IgD-negative memory B cell (primary cell): ENCODE results near the gene ZC3H11A. TPM values are rescaled to one million over a fixed set of nuclear protein-coding genes. Genes with fewer than 3 reads are reported as not detected.
A peak's percentile ranks its signal among the peaks of the same experiment; 100 is the strongest.
"Not testable (repeated sequence)": the region's sequence is repeated elsewhere in the genome, so short reads cannot be mapped to it uniquely, and the experiment has no call there.

Source experiments
- H3K27ac Mint-ChIP-seq, 3 donors: one replicate each; pipeline ENCODE4 v1.8.0; 2020 to 2022; ENCODE audit warnings: mild to moderate bottlenecking in 3 of 3, mixed read lengths in 3 of 3, moderate library complexity in 1 of 3
- H3K27me3 Mint-ChIP-seq: one replicate; pipeline ENCODE4 v1.8.0; 2021; ENCODE audit warnings: mixed read lengths
- H3K36me3 Mint-ChIP-seq: one replicate; pipeline ENCODE4 v1.8.0; 2020; ENCODE audit warnings: mild to moderate bottlenecking, mixed read lengths
- H3K4me1 Mint-ChIP-seq, 3 donors: one replicate each; pipeline ENCODE4 v1.8.0; 2020 to 2022; ENCODE audit warnings: mixed read lengths in 3 of 3, mild to moderate bottlenecking in 1 of 3
- H3K4me3 Mint-ChIP-seq, 4 donors: one replicate each; pipeline ENCODE4 v1.8.0; 2020 to 2022; ENCODE audit warnings: mild to moderate bottlenecking in 4 of 4, mixed read lengths in 4 of 4, moderate library complexity in 3 of 4
- H3K9me3 Mint-ChIP-seq, 3 donors: one replicate each; pipeline ENCODE4 v1.8.0; 2020 to 2021; ENCODE audit warnings: mixed read lengths in 3 of 3, mild to moderate bottlenecking in 1 of 3
- polyA plus RNA-seq: library from polyadenylated mRNA; unstranded; fragments of 300-500 nt; fragmentation: Illumina TruSeq; gene quantifications from one replicate; pipeline ENCODE4 v1.2.3, GENCODE V29; 2021

The ZC3H11A gene
- polyA plus RNA-seq, 1 donor from 2014 or later, result 52.7 TPM

DNA sequence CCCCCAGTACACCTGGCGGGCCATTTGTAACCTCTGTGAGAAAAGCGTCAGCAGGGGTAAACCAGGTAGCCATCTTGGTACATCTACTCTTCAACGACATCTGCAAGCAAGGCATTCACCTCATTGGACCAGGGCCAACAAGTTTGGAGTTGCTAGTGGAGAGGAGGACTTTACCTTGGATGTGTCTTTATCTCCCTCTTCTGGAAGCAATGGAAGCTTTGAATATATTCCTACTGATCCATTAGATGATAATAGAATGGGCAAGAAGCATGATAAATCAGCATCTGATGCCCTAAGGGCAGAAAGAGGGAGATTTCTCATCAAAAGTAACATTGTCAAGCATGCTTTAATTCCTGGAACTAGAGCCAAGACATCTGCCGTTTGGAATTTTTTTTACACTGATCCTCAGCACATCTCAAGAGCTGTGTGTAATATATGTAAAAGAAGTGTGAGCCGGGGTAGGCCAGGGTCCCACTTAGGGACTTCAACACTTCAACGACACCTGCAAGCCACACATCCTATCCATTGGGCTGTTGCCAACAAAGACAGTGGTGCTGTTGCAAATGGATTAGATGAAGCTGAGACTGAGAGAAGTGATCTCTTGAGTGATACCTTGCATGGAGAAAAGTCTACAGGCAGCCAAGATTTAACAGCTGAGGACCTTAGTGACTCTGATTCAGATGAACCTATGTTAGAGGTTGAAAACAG, 2.7 kb downstream of the ZC3H11A start:
- Mint-ChIP-seq H3K4me1 (peaks cover 33 to 48% (median 35%) of the 10 kb centered on the region in 3 donors), H3K27me3 (no peaks in the 10 kb centered on the region), H3K27ac (no peak overlapping the region), H3K36me3 (peaks cover 5% of the 10 kb centered on the region), H3K4me3 (peak overlapping the region in 3 of 4 donors; percentile 31 to 95 (median 93)), H3K9me3 (no peaks in the 10 kb centered on the region)

DNA sequence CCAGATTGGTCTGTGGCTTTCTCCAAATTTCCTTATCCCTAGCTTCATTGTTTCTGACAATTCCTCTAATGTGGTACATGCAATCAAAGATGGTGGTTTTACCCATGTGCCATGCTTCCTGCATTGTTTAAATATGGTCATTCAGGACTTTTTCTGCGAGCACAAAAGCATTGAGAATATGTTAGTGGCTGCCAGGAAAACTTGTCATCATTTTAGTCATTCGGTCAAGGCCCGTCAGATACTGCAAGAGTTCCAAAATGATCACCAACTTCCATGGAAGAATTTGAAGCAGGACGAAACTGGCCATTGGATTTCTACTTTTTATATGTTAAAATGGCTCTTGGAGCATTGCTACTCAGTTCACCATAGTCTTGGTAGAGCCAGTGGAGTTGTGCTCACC, 3.7 kb downstream of the ZC3H11A start:
- H3K4me1 Mint-ChIP-seq, result peaks cover 38 to 52% (median 43%) of the 10 kb centered on the region in 3 donors
- H3K27ac Mint-ChIP-seq, result no peak overlapping the region
- no peaks in the 10 kb centered on the region for H3K27me3 Mint-ChIP-seq
- H3K9me3 Mint-ChIP-seq, result no peaks in the 10 kb centered on the region
- H3K36me3 Mint-ChIP-seq, result peaks cover 5% of the 10 kb centered on the region
- H3K4me3 Mint-ChIP-seq, result peak overlapping the region in 1 of 4 donors; percentile 18

DNA sequence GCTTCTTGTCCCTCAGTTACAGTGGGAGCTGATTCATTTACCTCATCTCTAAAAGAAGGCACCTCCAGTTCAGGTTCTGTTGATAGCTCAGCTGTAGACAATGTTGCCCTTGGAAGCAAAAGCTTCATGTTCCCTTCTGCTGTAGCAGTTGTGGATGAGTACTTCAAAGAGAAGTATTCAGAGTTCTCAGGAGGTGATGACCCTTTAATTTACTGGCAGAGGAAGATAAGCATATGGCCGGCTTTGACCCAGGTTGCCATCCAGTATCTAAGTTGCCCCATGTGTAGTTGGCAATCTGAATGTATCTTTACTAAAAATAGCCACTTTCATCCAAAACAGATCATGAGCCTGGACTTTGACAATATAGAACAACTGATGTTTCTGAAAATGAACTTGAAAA, 4.5 kb downstream of the ZC3H11A start:
- no peaks in the 10 kb centered on the region for H3K9me3 Mint-ChIP-seq

DNA sequence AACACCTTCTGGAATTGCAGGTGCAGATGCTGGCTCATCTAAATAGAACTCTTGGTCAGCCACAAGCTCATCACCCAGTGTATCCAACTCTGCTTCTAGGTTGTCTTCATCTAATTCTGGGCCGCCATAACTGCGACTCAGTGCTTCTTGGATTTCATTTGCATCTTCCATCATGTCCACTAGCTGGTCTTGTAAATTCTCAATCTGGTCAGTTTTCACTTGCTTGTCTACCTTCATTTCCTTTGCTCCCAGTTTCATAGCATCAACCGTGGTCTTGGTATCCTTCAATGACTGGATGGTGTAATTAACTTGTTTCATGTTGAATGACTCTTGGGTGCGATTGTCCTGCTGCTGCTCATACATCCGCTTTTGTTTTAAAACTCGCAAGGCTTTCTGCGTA, 10.3 kb downstream of the ZC3H11A start:
- Mint-ChIP-seq H3K9me3 (no peaks in the 10 kb centered on the region), H3K36me3 (peaks cover 9% of the 10 kb centered on the region), H3K27ac (no peak overlapping the region), H3K4me1 (peaks cover 17 to 25% (median 21%) of the 10 kb centered on the region in 3 donors), H3K27me3 (no peaks in the 10 kb centered on the region), H3K4me3 (no peak overlapping the region)

More for the DNA sequence above, 4.5 kb downstream of the ZC3H11A start:
- peak overlapping the region in 2 of 4 donors; percentile 18 to 35 for H3K4me3 Mint-ChIP-seq
- peak overlapping the region in 2 of 3 donors; percentile 15 to 41 for H3K27ac Mint-ChIP-seq
- H3K27me3 Mint-ChIP-seq, result no peaks in the 10 kb centered on the region
- H3K4me1 Mint-ChIP-seq, result peaks cover 37 to 51% (median 45%) of the 10 kb centered on the region in 3 donors
- peaks cover 8% of the 10 kb centered on the region for H3K36me3 Mint-ChIP-seq

DNA sequence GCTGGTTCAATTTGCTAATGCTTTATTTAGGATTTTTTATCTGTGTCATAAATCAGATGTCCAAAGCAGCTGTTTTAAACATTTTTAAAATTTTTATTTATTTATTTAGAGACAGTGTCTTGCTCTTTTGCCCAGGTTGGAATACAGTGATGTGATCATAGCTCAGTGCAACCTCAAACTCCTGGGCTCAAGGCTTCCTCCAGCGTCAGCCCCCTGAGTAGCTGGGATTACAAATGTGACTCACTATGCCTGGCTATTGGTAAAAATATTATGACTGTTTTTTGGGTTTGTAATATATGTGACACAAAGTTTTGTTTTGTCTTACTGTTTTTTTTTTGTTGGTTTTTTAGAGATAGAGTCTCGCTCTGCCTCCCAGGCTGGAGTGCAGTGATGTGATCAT, 11.8 kb downstream of the ZC3H11A start:
- Mint-ChIP-seq H3K27me3 (no peaks in the 10 kb centered on the region), H3K36me3 (peaks cover 9% of the 10 kb centered on the region), H3K9me3 (no peaks in the 10 kb centered on the region), H3K4me3 (no peak overlapping the region), H3K27ac (no peak overlapping the region), H3K4me1 (peaks cover 12 to 22% (median 21%) of the 10 kb centered on the region in 3 donors)

DNA sequence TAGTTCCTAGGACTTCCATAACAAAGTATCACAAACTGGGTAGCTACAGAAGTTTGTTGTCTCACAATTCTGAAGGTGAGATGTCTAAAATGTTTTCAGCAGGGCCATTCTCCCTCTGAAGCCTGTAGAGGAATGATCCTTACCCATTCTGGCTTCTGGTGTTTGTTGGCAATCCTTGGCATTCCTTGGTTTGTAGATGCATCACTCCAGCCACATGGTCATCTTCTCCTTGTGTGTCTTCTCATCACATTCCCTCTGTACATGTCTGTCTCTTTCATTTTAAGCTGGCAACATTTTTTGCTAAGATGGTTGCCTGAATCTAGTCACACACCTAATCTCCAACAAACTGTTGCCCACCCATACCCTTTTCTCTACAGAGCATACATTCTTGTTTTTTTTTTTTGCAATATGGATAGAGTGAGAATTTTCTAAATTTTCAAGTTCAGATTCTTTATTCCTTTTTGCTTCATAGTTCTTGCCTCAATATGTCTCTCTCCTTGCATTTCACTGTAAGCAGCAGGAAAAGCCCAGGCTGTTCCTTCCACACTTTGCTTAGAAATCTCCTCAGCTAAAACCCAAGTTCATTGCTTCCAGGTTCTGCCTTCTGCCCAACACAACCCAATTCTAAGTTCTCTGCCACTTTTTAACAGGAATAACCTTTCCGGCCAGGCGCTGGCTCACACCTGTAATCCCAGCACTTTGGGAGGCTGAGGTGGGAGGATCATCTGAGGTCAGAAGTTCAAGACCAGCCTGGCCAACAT, 18.3 kb downstream of the ZC3H11A start:
- H3K27ac Mint-ChIP-seq, result peak overlapping the region in 1 of 3 donors; percentile 87
- H3K9me3 Mint-ChIP-seq, result no peaks in the 10 kb centered on the region
- H3K4me1 Mint-ChIP-seq, result peaks cover 7 to 18% (median 11%) of the 10 kb centered on the region in 3 donors
- no peak overlapping the region for H3K4me3 Mint-ChIP-seq
- H3K27me3 Mint-ChIP-seq, result no peaks in the 10 kb centered on the region
- peaks cover 12% of the 10 kb centered on the region for H3K36me3 Mint-ChIP-seq

DNA sequence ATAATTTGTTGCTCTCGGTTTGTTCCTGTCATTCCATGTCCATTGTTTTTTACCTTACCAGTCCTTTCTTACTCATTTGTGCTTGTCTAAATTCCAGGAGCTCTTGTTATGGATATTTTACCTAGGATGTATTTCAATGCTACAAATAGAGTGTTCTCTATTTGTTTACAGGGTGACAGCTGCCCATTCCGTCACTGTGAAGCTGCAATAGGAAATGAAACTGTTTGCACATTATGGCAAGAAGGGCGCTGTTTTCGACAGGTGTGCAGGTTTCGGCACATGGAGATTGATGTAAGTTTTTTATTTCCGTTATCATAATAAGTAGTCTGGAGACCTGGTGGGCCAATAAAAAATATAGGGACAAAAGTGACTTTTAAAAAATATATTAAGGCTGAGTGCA, 23.0 kb downstream of the ZC3H11A start:
- Mint-ChIP-seq H3K27me3 (no peaks in the 10 kb centered on the region), H3K36me3 (peaks cover 13% of the 10 kb centered on the region), H3K27ac (peak overlapping the region; percentile 72 to 93 (median 93)), H3K9me3 (no peaks in the 10 kb centered on the region), H3K4me1 (peaks cover 4 to 16% (median 11%) of the 10 kb centered on the region in 3 donors), H3K4me3 (peak overlapping the region in 2 of 4 donors; percentile 2 to 47)

DNA sequence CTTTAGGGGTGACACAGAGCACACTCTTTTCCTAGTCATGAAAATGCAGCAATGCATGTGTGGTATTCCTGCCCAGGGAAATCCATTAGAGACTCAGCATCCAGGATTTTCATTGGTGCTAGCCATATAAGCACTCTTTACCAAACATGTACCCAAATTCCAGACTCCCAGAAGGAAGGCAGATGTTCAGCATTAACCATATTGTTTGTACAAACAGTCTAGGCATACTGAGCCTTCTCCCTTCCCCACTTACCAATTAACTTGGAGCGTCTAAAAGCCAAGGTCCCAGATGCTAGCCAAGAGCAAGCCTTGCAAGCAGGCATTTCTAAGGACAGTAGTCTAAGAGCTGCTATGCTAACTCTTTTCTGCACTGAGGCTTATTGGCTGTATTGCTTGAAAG, 27.9 kb downstream of the ZC3H11A start:
- Mint-ChIP-seq H3K36me3 (peaks cover 7% of the 10 kb centered on the region), H3K4me3 (no peak overlapping the region), H3K9me3 (no peaks in the 10 kb centered on the region), H3K27ac (peak overlapping the region in 1 of 3 donors; percentile 39), H3K4me1 (peaks cover 10 to 12% (median 10%) of the 10 kb centered on the region in 3 donors), H3K27me3 (no peaks in the 10 kb centered on the region)

DNA sequence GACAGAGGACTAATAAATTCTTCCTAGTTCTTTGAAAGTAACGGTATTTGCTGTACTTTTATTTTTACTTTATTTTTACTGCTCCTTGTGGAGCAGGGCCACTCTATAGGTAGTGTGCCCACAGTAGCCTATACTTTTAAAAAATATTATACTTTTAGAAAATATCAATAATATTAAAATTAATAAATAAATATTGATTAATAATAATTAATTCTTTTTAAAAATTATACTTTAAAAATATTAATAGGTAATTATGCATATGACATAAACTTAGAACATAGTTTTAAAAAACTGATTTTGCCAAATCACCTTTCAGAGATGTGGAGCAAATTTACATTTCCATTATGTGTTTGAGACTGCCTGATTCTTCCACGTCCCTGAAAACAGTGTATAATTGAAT, 30.8 kb downstream of the ZC3H11A start:
- H3K9me3 Mint-ChIP-seq, result no peaks in the 10 kb centered on the region
- no peak overlapping the region for H3K4me3 Mint-ChIP-seq
- peaks cover 11 to 16% (median 14%) of the 10 kb centered on the region in 3 donors for H3K4me1 Mint-ChIP-seq
- no peaks in the 10 kb centered on the region for H3K27me3 Mint-ChIP-seq
- peaks cover 4% of the 10 kb centered on the region for H3K36me3 Mint-ChIP-seq
- H3K27ac Mint-ChIP-seq, result no peak overlapping the region

DNA sequence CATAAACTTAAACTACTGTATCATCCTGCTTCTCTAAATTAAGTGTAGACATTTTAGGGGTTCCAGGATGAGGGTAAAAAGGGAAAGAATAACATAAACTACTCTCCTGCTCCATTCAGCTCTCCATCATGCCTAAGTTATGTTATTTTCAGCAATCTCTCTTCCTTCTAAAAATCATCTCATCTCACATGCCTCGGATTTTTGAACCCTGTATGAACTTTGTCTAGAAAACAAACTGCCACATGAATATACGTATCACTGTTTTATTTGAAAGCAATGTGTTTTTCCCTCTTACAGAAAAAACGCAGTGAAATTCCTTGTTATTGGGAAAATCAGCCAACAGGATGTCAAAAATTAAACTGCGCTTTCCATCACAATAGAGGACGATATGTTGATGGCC, 32.6 kb downstream of the ZC3H11A start:
- H3K9me3 Mint-ChIP-seq, result no peaks in the 10 kb centered on the region
- H3K4me1 Mint-ChIP-seq, result peaks cover 7 to 16% (median 14%) of the 10 kb centered on the region in 3 donors
- H3K27me3 Mint-ChIP-seq, result no peaks in the 10 kb centered on the region
- H3K36me3 Mint-ChIP-seq, result peaks cover 5% of the 10 kb centered on the region
- H3K4me3 Mint-ChIP-seq, result no peak overlapping the region
- peak overlapping the region in 1 of 3 donors; percentile 12 for H3K27ac Mint-ChIP-seq

DNA sequence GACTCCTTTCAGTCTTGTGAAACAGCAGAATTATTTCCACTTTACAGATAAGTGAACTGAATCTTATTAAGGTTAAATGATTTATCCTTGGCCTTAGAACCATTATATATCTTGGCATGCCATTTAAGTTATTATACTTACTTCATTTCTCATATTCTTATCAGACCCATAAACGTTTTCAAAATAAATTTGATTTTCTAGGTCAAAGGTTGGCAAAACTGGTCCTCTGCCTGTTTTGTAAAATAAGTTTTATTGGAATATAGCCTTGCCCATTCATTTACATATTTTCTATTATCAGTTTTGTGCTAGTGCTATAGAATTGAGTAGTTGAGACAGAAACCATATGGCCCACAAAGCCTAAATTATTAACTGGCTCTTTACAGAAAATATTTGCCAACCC, 33.1 kb downstream of the ZC3H11A start:
- Mint-ChIP-seq H3K9me3 (no peaks in the 10 kb centered on the region), H3K27me3 (no peaks in the 10 kb centered on the region), H3K36me3 (peaks cover 5% of the 10 kb centered on the region), H3K4me1 (peaks cover 7 to 16% (median 14%) of the 10 kb centered on the region in 3 donors), H3K4me3 (no peak overlapping the region), H3K27ac (no peak overlapping the region)

DNA sequence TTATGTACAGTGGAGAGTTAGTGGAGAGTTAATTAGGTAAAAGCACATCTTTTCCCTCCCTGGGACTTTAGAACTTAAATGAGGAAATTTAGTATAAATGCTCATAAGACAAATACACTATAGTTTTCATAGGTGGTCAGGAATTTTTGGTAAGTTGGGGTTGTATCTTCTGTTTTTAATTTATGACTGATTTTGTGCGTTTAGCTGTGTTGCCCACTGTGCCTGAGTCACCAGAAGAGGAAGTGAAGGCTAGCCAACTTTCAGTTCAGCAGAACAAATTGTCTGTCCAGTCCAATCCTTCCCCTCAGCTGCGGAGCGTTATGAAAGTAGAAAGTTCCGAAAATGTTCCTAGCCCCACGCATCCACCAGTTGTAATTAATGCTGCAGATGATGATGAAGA, 33.8 kb downstream of the ZC3H11A start:
- peaks cover 7 to 16% (median 14%) of the 10 kb centered on the region in 3 donors for H3K4me1 Mint-ChIP-seq
- peak overlapping the region in 1 of 4 donors; percentile 28 for H3K4me3 Mint-ChIP-seq
- not testable (repeated sequence) for H3K27me3 Mint-ChIP-seq, H3K36me3 Mint-ChIP-seq, H3K9me3 Mint-ChIP-seq
- H3K27ac Mint-ChIP-seq, result peak overlapping the region in 2 of 3 donors; percentile 34 to 69

DNA sequence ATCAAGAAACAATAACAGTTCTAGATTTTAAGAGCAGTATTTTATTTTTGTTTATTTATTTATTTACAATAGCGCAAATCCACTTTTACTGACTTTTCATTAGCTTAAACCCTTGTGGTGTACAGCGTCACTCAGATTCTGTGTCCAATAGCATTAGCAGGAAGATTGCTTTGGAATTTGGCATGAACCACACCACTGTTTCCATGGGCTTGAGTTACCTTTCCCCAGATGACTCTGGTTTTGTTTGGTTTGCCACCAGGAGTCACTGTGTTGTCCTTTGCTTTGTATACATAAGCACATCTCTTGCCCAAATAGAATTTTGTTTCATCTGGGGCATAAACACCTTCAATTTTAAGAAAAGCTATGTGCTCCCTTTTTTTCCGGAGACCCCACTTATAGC, 40.1 kb downstream of the ZC3H11A start:
- Mint-ChIP-seq H3K9me3 (no peaks in the 10 kb centered on the region), H3K4me3 (no peak overlapping the region), H3K36me3 (peaks cover 9% of the 10 kb centered on the region), H3K27me3 (no peaks in the 10 kb centered on the region), H3K4me1 (no peaks in the 10 kb centered on the region), H3K27ac (no peak overlapping the region)

DNA sequence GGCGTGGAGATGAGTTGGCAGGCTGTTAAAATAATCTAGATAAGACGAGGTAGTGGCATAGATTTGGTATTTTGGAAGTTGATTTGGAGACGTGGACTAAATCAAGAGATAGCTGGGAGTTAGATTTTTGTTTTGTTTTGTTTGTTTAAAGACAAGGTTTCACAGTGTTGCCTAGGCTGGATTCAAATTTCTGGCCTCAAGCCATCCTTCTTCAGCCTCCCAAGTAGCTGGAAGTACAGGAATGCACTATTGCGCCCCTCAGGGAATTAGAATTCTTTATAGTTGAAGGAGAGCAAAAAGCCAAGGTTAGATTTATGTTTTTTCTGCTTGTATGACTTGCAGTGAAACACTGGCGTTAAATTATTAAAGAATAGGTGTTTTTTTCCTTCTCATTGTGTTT, 43.7 kb downstream of the ZC3H11A start:
- H3K27ac Mint-ChIP-seq, result no peak overlapping the region
- no peak overlapping the region for H3K4me3 Mint-ChIP-seq
- peaks cover 9% of the 10 kb centered on the region for H3K36me3 Mint-ChIP-seq
- no peaks in the 10 kb centered on the region for H3K4me1 Mint-ChIP-seq
- no peaks in the 10 kb centered on the region for H3K9me3 Mint-ChIP-seq
- H3K27me3 Mint-ChIP-seq, result no peaks in the 10 kb centered on the region

DNA sequence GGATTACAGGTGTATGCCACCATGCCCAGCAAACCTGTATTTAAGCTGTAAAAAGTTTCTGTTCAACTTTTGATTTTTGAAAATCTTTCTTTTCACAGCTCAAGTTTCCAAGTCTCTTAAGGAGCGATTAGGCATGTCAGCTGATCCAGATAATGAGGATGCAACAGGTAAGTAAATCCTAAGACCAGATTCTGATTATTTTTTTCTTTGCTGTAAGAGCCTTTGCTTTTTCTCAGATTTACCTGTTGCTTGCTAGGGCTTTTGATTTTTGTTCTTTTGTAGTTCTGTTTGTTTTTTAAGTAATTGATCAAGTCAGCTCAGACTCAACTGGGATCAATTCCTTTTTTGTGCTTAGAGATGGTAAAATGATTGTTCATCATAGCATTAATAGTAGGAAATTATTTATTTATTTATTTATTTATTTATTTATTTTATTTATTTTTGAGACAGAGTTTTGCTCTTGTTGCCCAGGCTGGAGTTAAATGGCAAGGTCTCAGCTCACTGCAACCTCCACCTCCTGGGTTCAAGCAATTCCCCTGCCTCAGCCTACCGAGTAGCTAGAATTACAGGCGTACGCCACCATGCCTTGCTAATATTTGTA, 44.9 kb downstream of the ZC3H11A start:
- no peaks in the 10 kb centered on the region for H3K4me1 Mint-ChIP-seq
- no peak overlapping the region for H3K27ac Mint-ChIP-seq
- peaks cover 9% of the 10 kb centered on the region for H3K36me3 Mint-ChIP-seq
- H3K27me3 Mint-ChIP-seq, result no peaks in the 10 kb centered on the region
- no peak overlapping the region for H3K4me3 Mint-ChIP-seq
- no peaks in the 10 kb centered on the region for H3K9me3 Mint-ChIP-seq
